Lung (tissue), 12 donors: ENCODE measurements around the gene AP3S1. TPM values are rescaled to one million over a fixed set of nuclear protein-coding genes. Genes with fewer than 3 reads are reported as not detected.
A peak's percentile ranks its signal among the peaks of the same experiment; 100 is the strongest.

Experiments
- ATAC-seq: fragments of 200-7000 bp; cut with Tn5 transposase; one replicate; pipeline ENCODE4 v1.9.1; 2020; ENCODE audit warnings: moderate number of reproducible peaks; ENCODE audit not compliant: insufficient read depth, low FRiP score
- DNase-seq, 3 donors: peaks; one replicate each; pipeline ENCODE4 v3.0.0-alpha.2; 2013 to 2017
- H3K27ac ChIP-seq, 2 donors: one replicate each; pipeline ENCODE4 v1.5.1; 2013; ENCODE audit warnings: mild to moderate bottlenecking in 2 of 2, moderate library complexity in 2 of 2, control low read depth in 1 of 2, inconsistent platforms in 1 of 2, low read depth in 1 of 2, low read length in 1 of 2
- H3K27me3 ChIP-seq, 3 donors: one replicate each; pipeline ENCODE4 v1.5.1; 2013; ENCODE audit warnings: low read length in 2 of 3; ENCODE audit not compliant: control insufficient read depth in 3 of 3, insufficient read depth in 3 of 3
- H3K36me3 ChIP-seq, 4 donors: one replicate each; pipeline ENCODE4 v1.5.1; 2013; ENCODE audit warnings: low read length in 4 of 4, mild to moderate bottlenecking in 1 of 4, moderate library complexity in 1 of 4; ENCODE audit not compliant: control insufficient read depth in 4 of 4, insufficient read depth in 4 of 4
- H3K4me1 ChIP-seq, 5 donors: one replicate each; pipeline ENCODE4 v1.5.1; 2013; ENCODE audit warnings: low read length in 5 of 5, mild to moderate bottlenecking in 2 of 5, moderate library complexity in 1 of 5; ENCODE audit not compliant: control insufficient read depth in 5 of 5, insufficient read depth in 5 of 5
- H3K4me3 ChIP-seq: one replicate; pipeline ENCODE4 v1.5.1; 2013; ENCODE audit warnings: mild to moderate bottlenecking, control low read depth, moderate library complexity
- H3K9ac ChIP-seq, 2 donors: one replicate each; pipeline ENCODE4 v1.5.1; 2013; ENCODE audit warnings: low read length in 2 of 2, control low read depth in 1 of 2; ENCODE audit not compliant: insufficient read depth in 1 of 2
- H3K9me3 ChIP-seq, 4 donors: one replicate each; pipeline ENCODE4 v1.5.1; 2013; ENCODE audit warnings: low read length in 3 of 4, mild to moderate bottlenecking in 1 of 4, moderate library complexity in 1 of 4; ENCODE audit not compliant: control insufficient read depth in 4 of 4, insufficient read depth in 3 of 4
- WGBS, 2 donors: extraction: QIAGEN DNeasy Blood & Tissue Kit; methylation state at CpG; one replicate each; pipeline ENCODE4 v1.1.7; 2013; 5-methylcytosine and 5-hydroxymethylcytosine counted together
- polyA plus RNA-seq, 2 donors: library from polyadenylated mRNA; stranded (reverse); fragments of 200-250 nt; gene quantifications; one replicate each; pipeline ENCODE4 v1.2.1, GENCODE V29; 2013
- total RNA-seq, 2 donors: library from RNA; depleted of rRNA in 1 of 2; stranded (reverse); fragments of >200 nt in 1 of 2; gene quantifications; one replicate each; pipeline ENCODE4 v1.2.1, GENCODE V29; 2014 to 2021
- TF ChIP-seq, protein P1 (sequence below): IDR thresholded peaks from 2 replicates; pipeline ENCODE4 v1.5.1; 2012; ENCODE audit warnings: mild to moderate bottlenecking; ENCODE audit errors: control extremely low read depth, extremely low read depth
- donor health status: control.
- donor health status: control.
- donor health status: Bipolar disorder and iron deficiency.
- donor health status: healthy.
- donor health status: DM: yes; HTN: yes; CAD: no.

Gene AP3S1
- total and polyA plus RNA-seq, 4 donors = 45.8 to 90.4 (median 54.7) TPM

DNA sequence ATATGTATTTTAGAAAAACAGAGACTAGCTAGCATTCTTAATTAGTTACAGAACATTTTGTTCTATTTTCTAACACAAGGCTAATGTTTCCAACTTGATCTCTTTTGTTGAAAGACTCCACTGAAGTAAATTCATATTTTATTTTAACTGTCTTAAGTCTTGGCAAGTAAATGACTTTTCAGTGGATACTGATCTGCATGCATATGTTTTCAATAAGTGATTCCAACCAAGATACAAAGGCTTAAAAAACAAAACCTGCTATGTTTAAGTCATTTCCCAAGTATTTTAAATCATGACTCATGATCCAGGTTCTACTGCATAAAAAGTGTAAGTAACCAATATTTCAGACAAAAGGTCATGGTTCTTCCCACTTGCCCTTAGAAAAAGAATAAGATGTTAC, 31.0 kb upstream of the AP3S1 start:
- H3K4me3 ChIP-seq = no peak overlapping the region
- DNase-seq = no peak
- no peak overlapping the region for H3K27ac ChIP-seq
- peaks cover 0 to 12% (median 6%) of the 10 kb centered on the region in 3 donors for H3K27me3 ChIP-seq
- TF ChIP-seq, protein P1, sequence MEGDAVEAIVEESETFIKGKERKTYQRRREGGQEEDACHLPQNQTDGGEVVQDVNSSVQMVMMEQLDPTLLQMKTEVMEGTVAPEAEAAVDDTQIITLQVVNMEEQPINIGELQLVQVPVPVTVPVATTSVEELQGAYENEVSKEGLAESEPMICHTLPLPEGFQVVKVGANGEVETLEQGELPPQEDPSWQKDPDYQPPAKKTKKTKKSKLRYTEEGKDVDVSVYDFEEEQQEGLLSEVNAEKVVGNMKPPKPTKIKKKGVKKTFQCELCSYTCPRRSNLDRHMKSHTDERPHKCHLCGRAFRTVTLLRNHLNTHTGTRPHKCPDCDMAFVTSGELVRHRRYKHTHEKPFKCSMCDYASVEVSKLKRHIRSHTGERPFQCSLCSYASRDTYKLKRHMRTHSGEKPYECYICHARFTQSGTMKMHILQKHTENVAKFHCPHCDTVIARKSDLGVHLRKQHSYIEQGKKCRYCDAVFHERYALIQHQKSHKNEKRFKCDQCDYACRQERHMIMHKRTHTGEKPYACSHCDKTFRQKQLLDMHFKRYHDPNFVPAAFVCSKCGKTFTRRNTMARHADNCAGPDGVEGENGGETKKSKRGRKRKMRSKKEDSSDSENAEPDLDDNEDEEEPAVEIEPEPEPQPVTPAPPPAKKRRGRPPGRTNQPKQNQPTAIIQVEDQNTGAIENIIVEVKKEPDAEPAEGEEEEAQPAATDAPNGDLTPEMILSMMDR = no peak
- ATAC-seq = no peak
- peaks cover 0 to 18% (median 3%) of the 10 kb centered on the region in 5 donors for H3K4me1 ChIP-seq
- H3K36me3 ChIP-seq = peaks cover 0 to 28% (median 5%) of the 10 kb centered on the region in 4 donors
- peaks cover 0 to 2% (median 0%) of the 10 kb centered on the region in 4 donors for H3K9me3 ChIP-seq
- H3K9ac ChIP-seq = no peak overlapping the region

DNA sequence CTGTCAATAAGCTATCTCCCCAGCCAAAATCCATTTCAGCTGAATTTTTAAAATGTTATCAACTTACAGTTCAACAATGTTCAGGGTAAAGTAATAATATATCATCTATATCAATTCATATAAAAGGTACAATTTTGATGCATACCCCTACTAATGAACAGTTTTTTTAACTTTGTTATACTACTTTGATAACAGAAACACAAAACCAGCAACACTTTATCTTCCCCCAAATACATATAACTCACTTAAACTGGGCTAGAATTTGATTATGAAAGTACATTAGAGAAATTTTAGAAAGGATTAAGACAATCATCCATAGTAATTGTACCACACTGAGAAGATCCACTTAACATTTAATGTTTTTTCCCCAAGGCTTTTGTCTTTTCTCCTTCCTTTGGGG, 30.3 kb upstream of the AP3S1 start:
- peaks cover 0 to 26% (median 5%) of the 10 kb centered on the region in 4 donors for H3K36me3 ChIP-seq
- ATAC-seq = no peak
- TF ChIP-seq, protein P1 = no peak

DNA sequence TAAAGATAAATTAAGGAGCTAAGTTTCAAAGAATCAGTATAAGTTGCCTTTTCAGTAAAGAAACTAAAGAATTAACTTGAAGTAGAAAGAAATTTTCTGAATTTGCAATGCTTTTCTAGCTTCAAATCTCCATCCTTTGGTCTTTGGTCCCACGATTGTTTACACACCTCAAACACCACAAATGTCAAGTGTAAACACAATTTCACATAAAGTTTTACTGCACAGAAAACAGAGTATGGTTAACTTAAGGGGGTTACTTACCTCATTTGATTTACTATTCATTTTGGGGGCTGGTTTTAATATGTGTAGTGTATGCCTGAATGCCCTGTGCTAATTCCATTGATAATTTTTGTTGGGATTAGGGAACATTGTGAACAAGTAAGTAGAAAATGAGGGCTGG, 29.4 kb upstream of the AP3S1 start:
- H3K27me3 ChIP-seq = peaks cover 0 to 12% (median 6%) of the 10 kb centered on the region in 3 donors
- H3K27ac ChIP-seq = no peak overlapping the region
- no peak for ATAC-seq
- H3K9ac ChIP-seq = no peak overlapping the region
- H3K4me1 ChIP-seq = peaks cover 0 to 21% (median 4%) of the 10 kb centered on the region in 5 donors
- TF ChIP-seq, protein P1 = no peak
- DNase-seq = no peak
- peaks cover 0 to 22% (median 5%) of the 10 kb centered on the region in 4 donors for H3K36me3 ChIP-seq
- 71 to 82% methylated on average over 1 of the region's 1 CpG for WGBS, 2 donors
- no peak overlapping the region for H3K4me3 ChIP-seq
- H3K9me3 ChIP-seq = peaks cover 0 to 2% (median 0%) of the 10 kb centered on the region in 4 donors

More for the DNA sequence above, 30.3 kb upstream of the AP3S1 start:
- Histone ChIP-seq H3K27me3 (peaks cover 0 to 12% (median 6%) of the 10 kb centered on the region in 3 donors), H3K27ac (no peak overlapping the region), H3K9ac (no peak overlapping the region), H3K4me1 (peaks cover 0 to 18% (median 4%) of the 10 kb centered on the region in 5 donors), H3K4me3 (no peak overlapping the region), H3K9me3 (peaks cover 0 to 2% (median 0%) of the 10 kb centered on the region in 4 donors)
- DNase-seq = no peak

DNA sequence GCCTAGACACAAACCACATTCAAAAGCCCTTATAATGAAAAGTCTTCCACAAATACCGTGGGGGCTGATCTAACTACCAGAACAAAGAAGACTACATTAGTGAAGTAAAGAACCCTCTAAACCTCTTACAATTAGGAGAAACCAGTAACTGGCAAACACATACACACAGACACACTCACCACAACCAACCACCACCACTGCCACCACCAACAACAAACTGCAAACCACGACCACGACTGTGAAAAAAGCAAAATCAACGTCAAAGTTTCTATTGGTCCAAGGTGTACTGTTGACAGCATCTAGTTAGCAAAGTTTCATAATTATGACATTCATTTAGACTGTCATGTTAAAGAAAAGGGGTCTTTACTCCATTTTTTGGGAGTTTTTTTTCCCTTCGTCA, 28.0 kb upstream of the AP3S1 start:
- TF ChIP-seq, protein P1 = no peak
- DNase-seq = peak in 1 of 3 donors; percentile 27
- WGBS, 2 donors = 76 to 79% methylated on average over 5 of the region's 5 CpGs
- peak overlapping the region in 1 of 2 donors; percentile 90 for H3K9ac ChIP-seq
- peaks cover 0 to 19% (median 5%) of the 10 kb centered on the region in 4 donors for H3K36me3 ChIP-seq
- no peak for ATAC-seq
- peaks cover 0 to 12% (median 6%) of the 10 kb centered on the region in 3 donors for H3K27me3 ChIP-seq
- no peak overlapping the region for H3K4me3 ChIP-seq
- H3K9me3 ChIP-seq = peaks cover 0 to 2% (median 0%) of the 10 kb centered on the region in 4 donors
- H3K27ac ChIP-seq = no peak overlapping the region
- H3K4me1 ChIP-seq = peaks cover 0 to 26% (median 4%) of the 10 kb centered on the region in 5 donors
